GM19452 (cell line): Measurements from ENCODE around the gene BUD31.
"Not testable (repeated sequence)": the region's sequence is repeated elsewhere in the genome, so short reads cannot be mapped to it uniquely, and the experiment has no call there.

ENCODE experiments used
- ATAC-seq: cut with Tn5 transposase; IDR thresholded peaks from one replicate; pipeline ENCODE4 v1.9.1; 2021; ENCODE audit not compliant: unreplicated experiment

Gene BUD31

DNA sequence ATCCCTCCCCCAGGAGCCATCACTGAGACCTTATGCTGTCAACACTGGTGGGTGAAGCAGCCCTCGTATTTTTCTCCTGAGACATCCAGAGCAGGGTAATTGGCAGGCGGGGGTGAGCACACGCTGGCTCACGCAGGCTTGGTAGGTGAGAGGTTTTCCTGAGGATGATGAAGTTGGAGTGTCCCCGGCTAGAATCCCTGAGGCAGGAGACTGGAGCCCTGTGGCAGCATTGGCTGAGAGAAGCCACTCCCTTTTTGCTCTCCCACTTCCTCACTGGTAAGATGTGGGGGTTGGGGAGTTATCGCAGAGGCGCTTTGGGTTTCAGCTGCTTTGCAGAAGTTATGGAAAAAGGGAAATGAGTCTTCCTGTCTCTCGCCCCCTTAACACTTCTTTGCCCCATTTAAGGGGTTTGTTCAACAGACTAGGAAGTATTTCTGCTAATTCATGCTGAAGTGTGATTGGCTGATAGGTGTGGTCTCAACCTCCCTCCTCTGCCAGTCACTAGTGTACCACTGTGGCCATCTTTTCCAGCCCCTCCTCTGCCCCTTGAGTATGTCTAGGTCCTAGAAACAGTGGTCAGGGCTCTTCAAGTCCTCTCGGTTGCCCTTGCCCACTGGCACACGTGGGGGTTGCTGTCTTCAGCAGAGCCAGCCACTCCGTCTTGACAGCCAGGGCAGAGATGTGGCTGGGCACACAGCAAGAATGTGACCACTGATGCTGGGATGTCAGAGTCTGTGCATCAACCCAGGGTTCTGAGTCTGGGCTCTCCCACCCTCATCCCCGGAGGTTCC lies 28.5 kb upstream of the BUD31 start:
- peak; percentile 32 for ATAC-seq

- peak; percentile 80 for ATAC-seq
These were observed 27.7 kb upstream of the BUD31 start for GRCh38 chr7:99380823-99381663.

- ATAC-seq: no peak
These were observed 27.1 kb upstream of the BUD31 start for GRCh38 chr7:99381664-99382075.

- no peak for ATAC-seq
These were observed 25.6 kb upstream of the BUD31 start for GRCh38 chr7:99383203-99383602.

GRCh38 chr7:99383791-99384370 lies 24.9 kb upstream of the BUD31 start:
- ATAC-seq: no peak

GRCh38 chr7:99384523-99384922 lies 24.2 kb upstream of the BUD31 start:
- ATAC-seq: no peak

GRCh38 chr7:99385564-99385963 lies 23.2 kb upstream of the BUD31 start:
- no peak for ATAC-seq

DNA sequence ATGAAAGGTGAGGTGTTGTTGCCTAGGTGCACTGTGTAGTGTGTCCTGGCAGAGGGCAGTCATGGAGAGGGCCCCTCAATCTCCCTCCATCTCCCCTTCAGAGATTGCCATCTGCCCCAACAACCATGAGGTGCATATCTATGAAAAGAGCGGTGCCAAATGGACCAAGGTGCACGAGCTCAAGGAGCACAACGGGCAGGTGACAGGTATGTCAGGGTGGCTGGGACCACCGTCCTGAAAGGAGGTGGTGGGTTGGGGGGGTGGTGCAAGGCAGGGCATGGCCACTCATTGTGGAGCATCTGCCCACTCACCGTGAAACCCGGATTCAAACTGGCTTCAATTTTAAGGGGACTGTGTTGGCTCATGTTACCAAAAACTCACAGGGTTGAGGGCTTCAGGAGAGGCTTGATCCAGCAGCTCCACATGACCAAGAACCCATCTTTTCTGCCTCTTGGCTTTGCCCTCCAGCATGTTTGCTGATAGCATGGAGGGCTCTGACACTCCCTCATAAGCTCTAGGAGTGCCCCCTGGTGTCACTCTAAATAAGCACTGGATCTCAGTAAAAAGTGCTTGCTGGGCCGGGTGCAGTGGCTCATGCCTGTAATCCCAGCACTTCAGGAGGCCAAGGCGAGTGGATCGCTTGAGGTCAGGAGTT lies 22.1 kb upstream of the BUD31 start:
- no peak for ATAC-seq

GRCh38 chr7:99387239-99387635 lies 21.5 kb upstream of the BUD31 start:
- not testable (repeated sequence) for ATAC-seq

GRCh38 chr7:99387912-99388311 lies 20.9 kb upstream of the BUD31 start:
- no peak for ATAC-seq

DNA sequence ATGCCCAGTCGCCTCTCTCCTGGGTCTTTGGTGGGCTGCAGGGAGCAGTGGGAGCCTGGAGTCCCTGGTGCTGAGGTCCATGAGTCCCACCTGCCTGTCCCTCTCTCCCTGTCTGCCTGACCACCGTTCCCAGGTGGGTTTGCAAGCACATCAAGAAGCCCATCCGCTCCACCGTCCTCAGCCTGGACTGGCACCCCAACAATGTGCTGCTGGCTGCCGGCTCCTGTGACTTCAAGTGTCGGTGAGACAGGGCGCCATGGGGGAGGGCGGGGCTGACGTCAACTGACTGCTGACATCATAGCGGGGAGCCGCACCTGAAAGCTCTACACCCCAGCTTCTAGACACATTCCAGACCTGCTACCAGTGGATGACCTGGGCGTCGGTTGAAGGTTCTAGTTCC lies 19.0 kb upstream of the BUD31 start:
- ATAC-seq: no peak

DNA sequence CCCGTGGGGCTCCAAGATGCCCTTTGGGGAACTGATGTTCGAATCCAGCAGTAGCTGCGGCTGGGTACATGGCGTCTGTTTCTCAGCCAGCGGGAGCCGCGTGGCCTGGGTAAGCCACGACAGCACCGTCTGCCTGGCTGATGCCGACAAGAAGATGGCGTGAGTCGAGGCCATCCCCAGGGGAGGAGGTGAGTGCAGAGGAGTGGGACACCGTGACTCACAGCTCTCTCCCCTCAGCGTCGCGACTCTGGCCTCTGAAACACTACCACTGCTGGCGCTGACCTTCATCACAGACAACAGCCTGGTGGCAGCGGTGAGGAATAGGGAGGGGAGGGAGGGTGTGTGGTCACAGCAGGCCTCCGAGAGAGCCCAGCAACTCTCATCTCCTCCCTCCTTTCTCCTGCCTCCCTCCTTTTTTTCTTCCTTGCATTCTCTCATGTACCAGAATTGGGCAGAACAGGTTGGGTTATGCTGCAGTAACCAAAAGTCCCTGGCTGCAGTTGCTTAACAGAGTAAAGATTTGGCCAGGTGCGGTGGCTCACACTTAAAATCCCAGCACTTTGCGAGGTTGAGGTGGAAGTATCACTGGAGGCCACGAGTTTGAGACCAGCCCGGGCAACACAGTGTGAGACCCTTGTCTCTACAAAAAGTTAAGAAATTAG lies 17.7 kb upstream of the BUD31 start:
- no peak for ATAC-seq

GRCh38 chr7:99392046-99392445 lies 16.7 kb upstream of the BUD31 start:
- ATAC-seq: no peak

DNA sequence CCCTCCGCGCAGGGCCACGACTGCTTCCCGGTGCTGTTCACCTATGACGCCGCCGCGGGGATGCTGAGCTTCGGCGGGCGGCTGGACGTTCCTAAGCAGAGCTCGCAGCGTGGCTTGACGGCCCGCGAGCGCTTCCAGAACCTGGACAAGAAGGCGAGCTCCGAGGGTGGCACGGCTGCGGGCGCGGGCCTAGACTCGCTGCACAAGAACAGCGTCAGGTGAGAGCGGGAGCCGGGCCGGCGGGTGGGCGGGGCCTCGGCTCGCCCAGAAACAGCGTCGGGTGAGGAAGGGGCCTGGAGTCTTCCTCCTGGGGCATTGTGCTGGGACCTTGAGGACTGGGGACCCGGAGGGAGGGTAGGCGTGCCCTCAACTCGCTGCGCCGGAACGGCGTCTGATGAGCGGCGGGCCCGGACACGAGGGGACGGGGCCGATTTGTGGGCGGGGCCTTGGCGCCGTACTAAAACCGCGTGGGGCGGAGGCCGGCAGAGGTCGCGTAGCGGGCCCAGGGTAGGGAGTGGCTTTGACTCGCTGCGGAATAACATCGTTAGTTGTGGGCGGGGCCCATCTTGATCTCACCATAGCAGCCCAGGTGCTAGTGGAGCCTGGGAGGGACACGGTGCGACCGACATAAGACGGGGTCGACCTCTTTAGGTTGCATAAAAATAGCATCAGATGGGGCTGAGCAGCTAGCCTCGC lies 16.0 kb upstream of the BUD31 start:
- peak; percentile 55 for ATAC-seq

DNA sequence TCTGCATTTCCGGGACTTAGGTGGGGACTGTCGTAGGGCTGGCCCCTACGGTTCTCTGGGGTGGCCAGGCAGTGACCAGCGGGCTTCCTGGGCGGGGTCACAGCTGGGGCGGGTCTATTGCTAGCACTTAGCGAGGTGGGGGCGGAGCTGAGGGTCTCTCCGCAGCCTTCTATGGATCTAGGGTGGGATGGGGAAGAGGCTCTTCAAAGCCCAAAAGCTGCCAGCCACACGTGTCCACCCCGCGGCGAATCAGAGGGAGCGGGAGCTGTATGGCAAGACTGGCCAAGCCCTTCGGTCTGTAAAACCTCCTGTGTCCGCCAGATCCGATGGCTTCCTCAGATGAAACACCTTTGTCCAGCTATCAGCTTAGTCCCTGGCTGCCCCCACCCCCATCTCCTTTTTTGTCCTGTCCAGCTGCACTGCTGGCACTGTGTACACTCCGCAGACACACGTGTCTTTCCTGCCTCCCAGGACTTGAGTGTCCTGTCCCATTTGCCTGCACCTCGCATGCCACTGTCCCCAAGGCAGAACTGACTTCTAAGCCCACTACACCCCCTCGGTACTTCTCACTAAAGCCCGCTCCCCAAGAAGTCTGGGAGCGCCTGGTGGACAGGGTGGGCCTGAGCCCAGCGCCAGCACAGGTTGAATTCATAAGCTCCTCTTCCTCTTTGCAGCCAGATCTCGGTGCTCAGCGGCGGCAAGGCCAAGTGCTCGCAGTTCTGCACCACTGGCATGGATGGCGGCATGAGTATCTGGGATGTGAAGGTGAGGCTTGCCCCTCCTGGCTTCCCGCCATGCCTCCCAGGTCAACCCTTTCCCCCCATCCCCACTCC lies 15.2 kb upstream of the BUD31 start:
- no peak for ATAC-seq

DNA sequence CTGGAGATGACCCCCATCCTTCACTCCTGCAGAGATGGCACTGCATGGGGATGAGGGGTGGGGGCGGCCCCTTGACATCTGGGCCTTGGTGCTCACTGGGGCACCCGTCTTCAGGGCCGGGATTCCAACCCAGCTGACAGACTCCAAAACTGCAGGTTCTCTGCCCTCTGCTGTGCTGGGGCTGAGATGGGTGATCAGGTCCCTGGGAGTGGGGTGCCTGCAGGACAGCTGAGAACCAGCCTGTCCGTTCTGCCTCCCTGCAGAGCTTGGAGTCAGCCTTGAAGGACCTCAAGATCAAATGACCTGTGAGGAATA lies 14.6 kb upstream of the BUD31 start:
- no peak for ATAC-seq

DNA sequence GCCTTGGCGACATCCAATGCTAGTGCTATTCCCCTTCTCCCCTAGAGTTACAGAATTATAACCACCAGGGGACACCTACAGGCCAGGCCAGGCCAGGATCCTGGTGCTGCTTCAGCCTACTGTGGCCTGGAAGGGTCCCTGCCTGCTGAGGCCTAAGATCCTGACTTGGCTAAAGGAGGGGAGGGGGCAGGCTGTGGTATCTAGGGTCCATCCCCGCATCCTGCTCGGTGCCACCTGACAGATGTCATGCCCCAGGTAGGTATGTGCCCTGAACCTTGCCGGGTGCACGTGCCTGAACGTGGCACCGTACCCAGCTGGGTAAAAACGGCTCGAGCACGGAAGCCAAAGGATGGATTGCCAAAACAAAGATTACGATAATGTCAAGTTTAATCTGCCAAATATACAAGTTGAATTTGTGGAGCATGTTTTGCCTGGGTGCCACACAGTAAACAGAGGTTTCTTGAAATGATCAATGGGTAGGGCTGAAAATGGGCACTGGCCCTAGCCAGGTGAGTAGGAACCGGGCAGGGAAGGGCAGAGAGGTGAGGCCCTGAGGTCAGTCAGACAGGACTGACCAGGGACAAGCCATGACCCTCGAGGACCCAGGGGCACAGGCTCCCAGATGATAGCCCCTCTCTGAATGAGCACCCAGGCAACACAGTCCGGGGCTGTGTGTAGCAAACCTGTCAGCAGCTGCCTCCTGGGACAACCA lies 13.0 kb upstream of the BUD31 start:
- ATAC-seq: no peak

- no peak for ATAC-seq
These were observed 12.1 kb upstream of the BUD31 start for GRCh38 chr7:99396418-99397296.
